ENCODE measurements around the gene LYRM4. TPM values are rescaled to one million over a fixed set of nuclear protein-coding genes. Genes with fewer than 3 reads are reported as not detected.

The LYRM4 gene
- total RNA-seq, 1 experiment from 2014 or later: 36.1 TPM

GRCh38 chr6:5208057-5208456 is 52.7 kb downstream of the LYRM4 start:
- ChIA-PET CTCF (interaction anchor here (1.8 kb wide), 1 partner anchor 64 kb away, joined by 8 read pairs; no protein-coding TSS in a partner anchor), POLR2A (interaction anchor here (0.5 to 1.1 kb wide), 2 partner anchors 13 to 1271 kb away, joined by 3 read pairs; no protein-coding TSS in a partner anchor)

GRCh38 chr6:5206920-5207561 is 53.7 kb downstream of the LYRM4 start:
- Mint-ChIP-seq H3K9me3 (ENCODE audit: unreplicated experiment) (no peaks in the 10 kb centered on the region), H3K27me3 (ENCODE audit: insufficient read depth, unreplicated experiment) (no peaks in the 10 kb centered on the region), H3K36me3 (ENCODE audit: insufficient read depth, unreplicated experiment) (peaks cover under 1% of the 10 kb centered on the region), H3K27ac (ENCODE audit: low read depth, unreplicated experiment) (no peak overlapping the region), H3K4me1 (ENCODE audit: insufficient read depth, unreplicated experiment) (no peaks in the 10 kb centered on the region), H3K4me3 (ENCODE audit: unreplicated experiment) (no peak overlapping the region)
- no TSS peak for BruUV-seq (replicated peaks)
- ChIA-PET POLR2A (no interaction called here), CTCF (interaction anchor here (0.6 to 1.8 kb wide), 3 partner anchors 18 to 63 kb away, joined by 3 to 8 read pairs (median 4); no protein-coding TSS in a partner anchor)
- DNase-seq (ENCODE audit: unreplicated experiment): no peak
- intact Hi-C loops (cut with micrococcal nuclease): no loop called here
- TF ChIP-seq CTCF (IDR thresholded peaks at IDR 0.05; ENCODE audit: unreplicated experiment): no peak

More at GRCh38 chr6:5208057-5208456, 52.7 kb downstream of the LYRM4 start:
- Mint-ChIP-seq H3K4me3 (ENCODE audit: unreplicated experiment) (no peak overlapping the region), H3K9me3 (ENCODE audit: unreplicated experiment) (no peaks in the 10 kb centered on the region), H3K4me1 (ENCODE audit: insufficient read depth, unreplicated experiment) (no peaks in the 10 kb centered on the region), H3K27ac (ENCODE audit: low read depth, unreplicated experiment) (no peak overlapping the region), H3K36me3 (ENCODE audit: insufficient read depth, unreplicated experiment) (peaks cover 10% of the 10 kb centered on the region), H3K27me3 (ENCODE audit: insufficient read depth, unreplicated experiment) (no peaks in the 10 kb centered on the region)
- no peak for TF ChIP-seq CTCF (IDR thresholded peaks at IDR 0.05; ENCODE audit: unreplicated experiment)
- DNase-seq (ENCODE audit: unreplicated experiment): no peak
- no TSS peak for BruUV-seq (replicated peaks)
- intact Hi-C loops (cut with micrococcal nuclease): no loop called here

- POLR2A ChIA-PET: interaction anchor here (1.0 kb wide), 1 partner anchor 55 kb away, joined by 3 read pairs; the partner anchor contains the start of genes FARS2 and LYRM4
- DNase-seq (ENCODE audit: unreplicated experiment): peak; percentile 60
- BruUV-seq (replicated peaks): no TSS peak
Measured at GRCh38 chr6:5205877-5206850, 54.6 kb downstream of the LYRM4 start.

More at GRCh38 chr6:5205877-5206850, 54.6 kb downstream of the LYRM4 start:
- H3K27ac Mint-ChIP-seq (ENCODE audit: low read depth, unreplicated experiment): no peak overlapping the region
- CTCF ChIA-PET: interaction anchor here (0.6 to 1.2 kb wide), 5 partner anchors 15 to 1051 kb away, joined by 3 to 4 read pairs (median 4); no protein-coding TSS in a partner anchor
- intact Hi-C loops (cut with micrococcal nuclease): no loop called here
- H3K27me3 Mint-ChIP-seq (ENCODE audit: insufficient read depth, unreplicated experiment): no peaks in the 10 kb centered on the region
- no peak overlapping the region for H3K4me3 Mint-ChIP-seq (ENCODE audit: unreplicated experiment)
- H3K4me1 Mint-ChIP-seq (ENCODE audit: insufficient read depth, unreplicated experiment): no peaks in the 10 kb centered on the region
- no peaks in the 10 kb centered on the region for H3K36me3 Mint-ChIP-seq (ENCODE audit: insufficient read depth, unreplicated experiment)
- TF ChIP-seq CTCF (IDR thresholded peaks at IDR 0.05; ENCODE audit: unreplicated experiment): no peak
- H3K9me3 Mint-ChIP-seq (ENCODE audit: unreplicated experiment): no peaks in the 10 kb centered on the region
